Measurements from ENCODE around the gene ATL2.

Gene ATL2

DNA sequence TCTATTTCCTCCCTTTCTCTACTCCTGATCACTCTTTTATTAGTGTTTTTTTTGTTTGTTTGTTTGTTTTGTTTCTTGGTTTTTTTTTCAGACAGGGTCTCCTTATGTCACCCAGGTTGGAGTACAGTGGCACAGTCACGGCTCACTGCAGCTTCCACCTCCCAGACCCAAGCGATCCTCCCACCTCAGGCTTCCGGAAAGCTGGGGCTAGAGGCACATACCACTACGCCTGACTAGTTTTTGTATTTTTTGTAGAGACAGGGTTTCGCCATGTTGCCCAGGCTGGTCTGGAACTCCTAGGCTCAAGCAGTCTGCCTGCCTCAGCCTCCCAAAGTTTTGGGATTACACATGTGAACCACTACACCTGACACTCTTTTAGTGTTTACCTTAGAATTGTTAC lies 122.3 kb downstream of the ATL2 start:
- TF ChIP-seq FOXM1 (IDR thresholded peaks at IDR 0.05; ENCODE audit: borderline replicate concordance, low read depth) (no peak), TEAD4 (IDR thresholded peaks at IDR 0.05) (0 out of 2 replicates have a peak, but pooled peaks have one; percentile 27), CREB1 (IDR thresholded peaks at IDR 0.05; ENCODE audit: low read depth) (no peak), TCF12 (IDR thresholded peaks at IDR 0.05; ENCODE audit: low read depth) (no peak), YY1 (IDR thresholded peaks at IDR 0.05; ENCODE audit: low read depth) (peak; percentile 54; the same call in 1 of the 2 replicates), EP300 (IDR thresholded peaks at IDR 0.05; ENCODE audit: borderline replicate concordance) (no peak), TAF1 (IDR thresholded peaks at IDR 0.05; ENCODE audit: low read depth) (no peak)
- TF ChIP-seq, protein P1, sequence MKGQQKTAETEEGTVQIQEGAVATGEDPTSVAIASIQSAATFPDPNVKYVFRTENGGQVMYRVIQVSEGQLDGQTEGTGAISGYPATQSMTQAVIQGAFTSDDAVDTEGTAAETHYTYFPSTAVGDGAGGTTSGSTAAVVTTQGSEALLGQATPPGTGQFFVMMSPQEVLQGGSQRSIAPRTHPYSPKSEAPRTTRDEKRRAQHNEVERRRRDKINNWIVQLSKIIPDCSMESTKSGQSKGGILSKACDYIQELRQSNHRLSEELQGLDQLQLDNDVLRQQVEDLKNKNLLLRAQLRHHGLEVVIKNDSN (IDR thresholded peaks at IDR 0.05), result no peak
- TF ChIP-seq, protein P2, sequence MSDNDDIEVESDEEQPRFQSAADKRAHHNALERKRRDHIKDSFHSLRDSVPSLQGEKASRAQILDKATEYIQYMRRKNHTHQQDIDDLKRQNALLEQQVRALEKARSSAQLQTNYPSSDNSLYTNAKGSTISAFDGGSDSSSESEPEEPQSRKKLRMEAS (IDR thresholded peaks at IDR 0.05), result no peak
- TF ChIP-seq, protein P3, sequence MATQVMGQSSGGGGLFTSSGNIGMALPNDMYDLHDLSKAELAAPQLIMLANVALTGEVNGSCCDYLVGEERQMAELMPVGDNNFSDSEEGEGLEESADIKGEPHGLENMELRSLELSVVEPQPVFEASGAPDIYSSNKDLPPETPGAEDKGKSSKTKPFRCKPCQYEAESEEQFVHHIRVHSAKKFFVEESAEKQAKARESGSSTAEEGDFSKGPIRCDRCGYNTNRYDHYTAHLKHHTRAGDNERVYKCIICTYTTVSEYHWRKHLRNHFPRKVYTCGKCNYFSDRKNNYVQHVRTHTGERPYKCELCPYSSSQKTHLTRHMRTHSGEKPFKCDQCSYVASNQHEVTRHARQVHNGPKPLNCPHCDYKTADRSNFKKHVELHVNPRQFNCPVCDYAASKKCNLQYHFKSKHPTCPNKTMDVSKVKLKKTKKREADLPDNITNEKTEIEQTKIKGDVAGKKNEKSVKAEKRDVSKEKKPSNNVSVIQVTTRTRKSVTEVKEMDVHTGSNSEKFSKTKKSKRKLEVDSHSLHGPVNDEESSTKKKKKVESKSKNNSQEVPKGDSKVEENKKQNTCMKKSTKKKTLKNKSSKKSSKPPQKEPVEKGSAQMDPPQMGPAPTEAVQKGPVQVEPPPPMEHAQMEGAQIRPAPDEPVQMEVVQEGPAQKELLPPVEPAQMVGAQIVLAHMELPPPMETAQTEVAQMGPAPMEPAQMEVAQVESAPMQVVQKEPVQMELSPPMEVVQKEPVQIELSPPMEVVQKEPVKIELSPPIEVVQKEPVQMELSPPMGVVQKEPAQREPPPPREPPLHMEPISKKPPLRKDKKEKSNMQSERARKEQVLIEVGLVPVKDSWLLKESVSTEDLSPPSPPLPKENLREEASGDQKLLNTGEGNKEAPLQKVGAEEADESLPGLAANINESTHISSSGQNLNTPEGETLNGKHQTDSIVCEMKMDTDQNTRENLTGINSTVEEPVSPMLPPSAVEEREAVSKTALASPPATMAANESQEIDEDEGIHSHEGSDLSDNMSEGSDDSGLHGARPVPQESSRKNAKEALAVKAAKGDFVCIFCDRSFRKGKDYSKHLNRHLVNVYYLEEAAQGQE (IDR thresholded peaks at IDR 0.05; ENCODE audit: low read depth), result no peak

DNA sequence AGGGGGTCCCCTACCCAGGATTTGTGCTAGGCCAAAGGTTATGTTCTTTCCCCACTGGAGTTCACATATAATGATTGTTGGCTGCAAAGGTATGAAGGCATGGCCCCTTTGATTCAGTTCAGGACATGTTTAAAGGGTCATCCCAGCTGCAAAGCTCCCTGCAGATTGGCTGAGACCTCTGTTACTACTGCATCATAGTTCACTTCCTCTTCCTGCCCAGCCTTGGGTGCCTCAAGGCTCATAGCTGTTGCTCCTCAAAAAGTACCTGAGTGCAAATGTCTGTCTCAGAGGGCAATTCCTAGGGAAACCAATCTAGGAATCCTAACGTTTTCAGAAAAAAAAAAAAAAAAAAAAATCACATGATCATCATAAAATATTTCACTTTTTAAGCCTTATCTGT lies 125.1 kb downstream of the ATL2 start:
- TF ChIP-seq TAF1 (IDR thresholded peaks at IDR 0.05; ENCODE audit: low read depth) (no peak), TCF12 (IDR thresholded peaks at IDR 0.05; ENCODE audit: low read depth) (no peak), CEBPB (IDR thresholded peaks at IDR 0.05) (no peak), EP300 (IDR thresholded peaks at IDR 0.05; ENCODE audit: borderline replicate concordance) (no peak), NFIC (IDR thresholded peaks at IDR 0.05) (no peak), EGR1 (IDR thresholded peaks at IDR 0.05) (no peak), ZBTB7A (IDR thresholded peaks at IDR 0.05; ENCODE audit: low read depth) (no peak), CREB1 (IDR thresholded peaks at IDR 0.05; ENCODE audit: low read depth) (no peak), RAD21 (IDR thresholded peaks at IDR 0.05; ENCODE audit: low read depth) (no peak), FOXM1 (IDR thresholded peaks at IDR 0.05; ENCODE audit: borderline replicate concordance, low read depth) (no peak), TEAD4 (IDR thresholded peaks at IDR 0.05) (no peak)
- TF ChIP-seq, protein P2 (IDR thresholded peaks at IDR 0.05), result no peak
- TF ChIP-seq, protein P1 (IDR thresholded peaks at IDR 0.05), result no peak

DNA sequence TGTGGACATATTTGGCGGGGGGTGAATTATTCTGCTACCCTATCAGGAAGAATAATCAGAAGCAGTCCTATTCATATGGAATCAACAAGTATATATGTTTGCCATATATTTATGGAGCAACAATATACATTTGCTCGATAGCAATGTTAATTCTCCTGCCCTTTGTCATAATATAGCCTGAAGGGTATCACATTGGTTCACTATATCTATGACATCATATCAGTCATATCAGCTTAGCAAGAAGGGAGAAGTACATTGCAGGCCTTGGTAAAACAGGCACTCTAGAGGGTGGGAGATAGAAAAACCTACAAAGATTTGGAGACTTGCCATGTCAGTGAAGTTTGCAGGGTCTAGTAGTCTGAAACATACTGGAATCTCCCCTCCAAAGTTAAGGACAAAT lies 128.4 kb downstream of the ATL2 start:
- TF ChIP-seq CREB1 (IDR thresholded peaks at IDR 0.05; ENCODE audit: low read depth), result no peak
- TF ChIP-seq, protein P3 (IDR thresholded peaks at IDR 0.05; ENCODE audit: low read depth), result no peak
- TF ChIP-seq RAD21 (IDR thresholded peaks at IDR 0.05; ENCODE audit: low read depth), result no peak
- TF ChIP-seq, protein P2 (IDR thresholded peaks at IDR 0.05), result no peak
- no peak for TF ChIP-seq TCF12 (IDR thresholded peaks at IDR 0.05; ENCODE audit: low read depth)
- TF ChIP-seq EGR1 (IDR thresholded peaks at IDR 0.05), result no peak
- no peak for TF ChIP-seq NFIC (IDR thresholded peaks at IDR 0.05)
- no peak for TF ChIP-seq CEBPB (IDR thresholded peaks at IDR 0.05)
- TF ChIP-seq EP300 (IDR thresholded peaks at IDR 0.05; ENCODE audit: borderline replicate concordance), result no peak
- no peak for TF ChIP-seq TEAD4 (IDR thresholded peaks at IDR 0.05)

DNA sequence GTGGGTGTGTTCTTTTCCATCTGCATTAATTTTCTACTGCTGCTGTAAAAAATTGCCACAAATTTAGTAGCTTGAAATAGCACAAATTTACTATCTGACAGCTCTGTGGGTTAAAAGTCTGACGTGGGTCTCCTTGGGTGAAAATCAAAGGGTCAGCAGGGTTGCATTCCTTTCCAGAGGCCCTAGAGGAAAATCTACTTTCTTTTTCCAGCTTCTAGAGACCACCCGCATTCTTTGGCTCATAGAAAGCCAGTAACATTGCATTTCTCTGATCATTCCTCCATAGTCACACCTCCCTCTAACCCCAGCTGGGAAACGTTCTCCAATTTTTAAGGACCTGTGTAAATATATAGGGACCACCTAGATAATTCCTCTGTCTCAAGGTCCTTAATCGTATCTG lies 128.8 kb downstream of the ATL2 start:
- TF ChIP-seq EGR1 (IDR thresholded peaks at IDR 0.05), result no peak
- no peak for TF ChIP-seq TEAD4 (IDR thresholded peaks at IDR 0.05)
- TF ChIP-seq NFIC (IDR thresholded peaks at IDR 0.05), result no peak
- TF ChIP-seq EP300 (IDR thresholded peaks at IDR 0.05; ENCODE audit: borderline replicate concordance), result no peak
- no peak for TF ChIP-seq FOXM1 (IDR thresholded peaks at IDR 0.05; ENCODE audit: borderline replicate concordance, low read depth)
- no peak for TF ChIP-seq YY1 (IDR thresholded peaks at IDR 0.05; ENCODE audit: low read depth)
- TF ChIP-seq TAF1 (IDR thresholded peaks at IDR 0.05; ENCODE audit: low read depth), result no peak
- TF ChIP-seq, protein P2 (IDR thresholded peaks at IDR 0.05), result no peak
- no peak for TF ChIP-seq CREB1 (IDR thresholded peaks at IDR 0.05; ENCODE audit: low read depth)
- no peak for TF ChIP-seq ZBTB7A (IDR thresholded peaks at IDR 0.05; ENCODE audit: low read depth)

DNA sequence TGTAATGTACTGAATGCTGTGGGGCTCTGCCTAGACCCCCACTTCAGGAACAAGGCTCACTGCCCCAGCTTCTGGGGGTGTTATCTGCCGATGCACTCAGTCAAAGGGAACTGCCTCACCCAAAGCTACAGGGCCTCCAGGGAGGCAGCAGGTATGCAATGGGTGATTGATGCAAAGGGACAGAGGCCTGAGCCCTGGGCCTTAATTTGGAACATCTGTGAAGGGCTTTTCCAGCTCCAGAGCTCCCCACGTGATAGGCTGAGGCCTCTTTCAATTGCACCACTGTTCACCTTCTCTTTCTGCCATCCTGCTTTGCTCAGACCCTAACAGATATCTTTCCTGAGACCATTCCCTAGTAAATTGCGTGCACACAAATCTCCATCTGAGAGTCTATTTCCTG lies 131.0 kb downstream of the ATL2 start:
- TF ChIP-seq RAD21 (IDR thresholded peaks at IDR 0.05; ENCODE audit: low read depth) (no peak), NFIC (IDR thresholded peaks at IDR 0.05) (no peak), FOXM1 (IDR thresholded peaks at IDR 0.05; ENCODE audit: borderline replicate concordance, low read depth) (no peak), CEBPB (IDR thresholded peaks at IDR 0.05) (no peak), EP300 (IDR thresholded peaks at IDR 0.05; ENCODE audit: borderline replicate concordance) (no peak), CREB1 (IDR thresholded peaks at IDR 0.05; ENCODE audit: low read depth) (no peak), TCF12 (IDR thresholded peaks at IDR 0.05; ENCODE audit: low read depth) (no peak), TAF1 (IDR thresholded peaks at IDR 0.05; ENCODE audit: low read depth) (no peak), ZBTB7A (IDR thresholded peaks at IDR 0.05; ENCODE audit: low read depth) (no peak), TEAD4 (IDR thresholded peaks at IDR 0.05) (no peak), YY1 (IDR thresholded peaks at IDR 0.05; ENCODE audit: low read depth) (no peak), EGR1 (IDR thresholded peaks at IDR 0.05) (no peak)
- TF ChIP-seq, protein P1 (IDR thresholded peaks at IDR 0.05), result no peak
